ENCODE measurements around the gene DIAPH1. TPM values are rescaled to one million over a fixed set of nuclear protein-coding genes. Genes with fewer than 3 reads are reported as not detected.

The DIAPH1 gene
- total RNA-seq, 4 donors from 2014 or later: 63.0 to 157 (median 124) TPM

GRCh38 chr5:141565826-141566570 is 52.8 kb downstream of the DIAPH1 start:
- intact Hi-C loops (cut with DNase I): no loop called here
- no peaks in the 10 kb centered on the region for H3K9me3 ChIP-seq
- no peak for DNase-seq
- WGBS, 2 donors: 91 to 95% methylated on average over 8 of the region's 8 CpGs
- TF ChIP-seq POLR2A (IDR thresholded peaks at IDR 0.05): no peak
- no peak for TF ChIP-seq CTCF (IDR thresholded peaks at IDR 0.05)
- peaks cover 0 to 90% (median 0%) of the 10 kb centered on the region in 3 donors for H3K36me3 ChIP-seq
- peaks cover 0 to 18% (median 0%) of the 10 kb centered on the region in 3 donors for H3K4me1 ChIP-seq
- H3K4me3 ChIP-seq: no peak overlapping the region
- no peak overlapping the region for H3K27ac ChIP-seq
- no peaks in the 10 kb centered on the region for H3K27me3 ChIP-seq

GRCh38 chr5:141564216-141564692 is 54.5 kb downstream of the DIAPH1 start:
- peaks cover 0 to 73% (median 0%) of the 10 kb centered on the region in 3 donors for H3K36me3 ChIP-seq
- no peaks in the 10 kb centered on the region for H3K27me3 ChIP-seq
- H3K4me1 ChIP-seq: peaks cover 0 to 34% (median 2%) of the 10 kb centered on the region in 3 donors
- intact Hi-C loops (cut with DNase I): no loop called here
- H3K4me3 ChIP-seq: no peak overlapping the region
- WGBS, 2 donors: 30 to 33% methylated on average over 5 of the region's 5 CpGs
- H3K9me3 ChIP-seq: no peaks in the 10 kb centered on the region
- TF ChIP-seq POLR2A (IDR thresholded peaks at IDR 0.05) (no peak), CTCF (IDR thresholded peaks at IDR 0.05) (peak; percentile 88 to 99 (median 98))
- peak; percentile 9 for DNase-seq
- peak overlapping the region; percentile 27 to 72 (median 56) for H3K27ac ChIP-seq

- 14 to 27% methylated on average over 9 of the region's 9 CpGs for WGBS, 2 donors
- intact Hi-C loops (cut with DNase I): no loop called here
- Histone ChIP-seq H3K27me3 (no peaks in the 10 kb centered on the region), H3K4me3 (peak overlapping the region in 3 of 4 donors; percentile 5 to 28 (median 6)), H3K27ac (peak overlapping the region; percentile 88 to 94 (median 88)), H3K9me3 (no peaks in the 10 kb centered on the region), H3K36me3 (peaks cover 0 to 54% (median 0%) of the 10 kb centered on the region in 3 donors), H3K4me1 (peaks cover 0 to 56% (median 15%) of the 10 kb centered on the region in 3 donors)
- DNase-seq: peak; percentile 8
- TF ChIP-seq POLR2A (IDR thresholded peaks at IDR 0.05): peak in 1 of 4 donors; percentile 22
- peak; percentile 46 to 94 (median 89) for TF ChIP-seq CTCF (IDR thresholded peaks at IDR 0.05)
Observed at GRCh38 chr5:141560725-141561483, 57.9 kb downstream of the DIAPH1 start.

- DNase-seq: no peak
- H3K9me3 ChIP-seq: no peaks in the 10 kb centered on the region
- intact Hi-C loops (cut with DNase I): no loop called here
- H3K27me3 ChIP-seq: no peaks in the 10 kb centered on the region
- peaks cover 0 to 54% (median 0%) of the 10 kb centered on the region in 3 donors for H3K36me3 ChIP-seq
- peak overlapping the region; percentile 88 to 94 (median 88) for H3K27ac ChIP-seq
- H3K4me3 ChIP-seq: peak overlapping the region in 2 of 4 donors; percentile 5 to 28
- H3K4me1 ChIP-seq: peaks cover 0 to 56% (median 15%) of the 10 kb centered on the region in 3 donors
- TF ChIP-seq CTCF (IDR thresholded peaks at IDR 0.05): no peak
- TF ChIP-seq POLR2A (IDR thresholded peaks at IDR 0.05): no peak
Observed at GRCh38 chr5:141560151-141560550, 58.6 kb downstream of the DIAPH1 start.
